ENCODE results near the gene POU2F2. TPM values are rescaled to one million over a fixed set of nuclear protein-coding genes. Genes with fewer than 3 reads are reported as not detected.

POU2F2 gene
- total RNA-seq, 2 experiments from 2014 or later = 19.6 to 22.9 TPM

- peaks cover 23% of the 10 kb centered on the region for H3K36me3 Mint-ChIP-seq (ENCODE audit: low read depth)
- no peaks in the 10 kb centered on the region for H3K9me3 Mint-ChIP-seq
- no peak overlapping the region for H3K4me3 Mint-ChIP-seq
- no peak overlapping the region for H3K27ac Mint-ChIP-seq
- ChIA-PET POLR2A (no interaction called here), CTCF (no interaction called here)
- no peaks in the 10 kb centered on the region for H3K27me3 Mint-ChIP-seq
- peaks cover 44% of the 10 kb centered on the region for H3K4me1 Mint-ChIP-seq
- no peak for DNase-seq
Observed at GRCh38 chr19:42078538-42079275, 53.5 kb downstream of the POU2F2 start.

- ChIA-PET CTCF (interaction anchor here (0.7 to 1.5 kb wide), 2 partner anchors 30 to 78 kb away, joined by 3 to 4 read pairs; no protein-coding TSS in a partner anchor), POLR2A (no interaction called here)
- peak overlapping the region; percentile 38 for H3K27ac Mint-ChIP-seq
- no peaks in the 10 kb centered on the region for H3K27me3 Mint-ChIP-seq
- peak overlapping the region; percentile 100 for H3K4me3 Mint-ChIP-seq
- H3K36me3 Mint-ChIP-seq (ENCODE audit: low read depth) = peaks cover 23% of the 10 kb centered on the region
- no peaks in the 10 kb centered on the region for H3K9me3 Mint-ChIP-seq
- H3K4me1 Mint-ChIP-seq = peaks cover 44% of the 10 kb centered on the region
- no peak for DNase-seq
Observed at GRCh38 chr19:42078058-42078457, 54.2 kb downstream of the POU2F2 start.

GRCh38 chr19:42076380-42076944 is 55.8 kb downstream of the POU2F2 start:
- CTCF ChIA-PET = interaction anchor here (0.6 to 1.5 kb wide), 3 partner anchors 32 to 1410 kb away, joined by 3 to 4 read pairs (median 4); no protein-coding TSS in a partner anchor
- DNase-seq = peak; percentile 53
- H3K27ac Mint-ChIP-seq = peak overlapping the region; percentile 90

GRCh38 chr19:42075616-42076379 is 56.4 kb downstream of the POU2F2 start, which contains the start of gene ZNF574:
Gene ZNF574, plus strand, starts transcription at chr19:42076166. Its CDS starts 2,441 bp downstream, at chr19:42078607.
- DNase-seq = peak; percentile 99
- Mint-ChIP-seq H3K27ac (peak within 1 kb of the TSS; percentile 99), H3K9me3 (no peaks in the 10 kb centered on the region), H3K36me3 (ENCODE audit: low read depth) (peaks cover 12% of the 10 kb centered on the region), H3K27me3 (peaks cover 2% of the 10 kb centered on the region), H3K4me3 (peak within 1 kb of the TSS; percentile 100), H3K4me1 (peaks cover 39% of the 10 kb centered on the region)
- POLR2A ChIA-PET = interaction anchor here (0.7 kb wide), 1 partner anchor 68 kb away, joined by 3 read pairs; no protein-coding TSS in a partner anchor
- CTCF ChIA-PET = interaction anchor here (0.5 to 0.9 kb wide), 3 partner anchors 41 to 122 kb away, joined by 3 to 8 read pairs (median 3); no protein-coding TSS in a partner anchor

More at GRCh38 chr19:42076380-42076944, 55.8 kb downstream of the POU2F2 start:
- Mint-ChIP-seq H3K9me3 (no peaks in the 10 kb centered on the region), H3K4me1 (peaks cover 43% of the 10 kb centered on the region), H3K36me3 (ENCODE audit: low read depth) (peaks cover 17% of the 10 kb centered on the region), H3K4me3 (peak overlapping the region; percentile 100), H3K27me3 (no peaks in the 10 kb centered on the region)
- POLR2A ChIA-PET = interaction anchor here (0.7 kb wide), 1 partner anchor 68 kb away, joined by 3 read pairs; no protein-coding TSS in a partner anchor

GRCh38 chr19:42075364-42075615 is 57.0 kb downstream of the POU2F2 start:
- CTCF ChIA-PET = no interaction called here

GRCh38 chr19:42074513-42075363 is 57.5 kb downstream of the POU2F2 start:
- Mint-ChIP-seq H3K27me3 (peaks cover 7% of the 10 kb centered on the region), H3K4me1 (peaks cover 39% of the 10 kb centered on the region), H3K27ac (peak overlapping the region; percentile 99), H3K36me3 (ENCODE audit: low read depth) (peaks cover 9% of the 10 kb centered on the region), H3K4me3 (peak overlapping the region; percentile 100), H3K9me3 (no peaks in the 10 kb centered on the region)
- POLR2A ChIA-PET = no interaction called here
- no peak for DNase-seq
- CTCF ChIA-PET = no interaction called here

More at GRCh38 chr19:42075364-42075615, 57.0 kb downstream of the POU2F2 start:
- H3K36me3 Mint-ChIP-seq (ENCODE audit: low read depth) = peaks cover 12% of the 10 kb centered on the region
- peak overlapping the region; percentile 99 for H3K27ac Mint-ChIP-seq
- POLR2A ChIA-PET = no interaction called here
- no peaks in the 10 kb centered on the region for H3K9me3 Mint-ChIP-seq
- H3K27me3 Mint-ChIP-seq = peaks cover 6% of the 10 kb centered on the region
- peaks cover 39% of the 10 kb centered on the region for H3K4me1 Mint-ChIP-seq
- peak overlapping the region; percentile 100 for H3K4me3 Mint-ChIP-seq
- DNase-seq = no peak

GRCh38 chr19:42071247-42071646 is 61.0 kb downstream of the POU2F2 start:
- Mint-ChIP-seq H3K27me3 (peaks cover 7% of the 10 kb centered on the region), H3K4me1 (peaks cover 16% of the 10 kb centered on the region), H3K9me3 (no peaks in the 10 kb centered on the region), H3K36me3 (ENCODE audit: low read depth) (peaks cover 2% of the 10 kb centered on the region), H3K4me3 (no peak overlapping the region), H3K27ac (no peak overlapping the region)
- CTCF ChIA-PET = no interaction called here
- no peak for DNase-seq
- POLR2A ChIA-PET = no interaction called here

- H3K27ac Mint-ChIP-seq = no peak within 1 kb of the TSS
- ChIA-PET POLR2A (no interaction called here), CTCF (no interaction called here)
- H3K4me3 Mint-ChIP-seq = no peak within 1 kb of the TSS
- peaks cover 7% of the 10 kb centered on the region for H3K27me3 Mint-ChIP-seq
- H3K36me3 Mint-ChIP-seq (ENCODE audit: low read depth) = no peaks in the 10 kb centered on the region
- no peaks in the 10 kb centered on the region for H3K9me3 Mint-ChIP-seq
- no peak for DNase-seq
- H3K4me1 Mint-ChIP-seq = peaks cover 7% of the 10 kb centered on the region
Observed at GRCh38 chr19:42069619-42070351, 62.5 kb downstream of the POU2F2 start, which contains the start of gene GRIK5. Gene GRIK5, minus strand, starts transcription at chr19:42070206. Its CDS starts 4,436 bp downstream, at chr19:42065770.

- no peak for DNase-seq
- Mint-ChIP-seq H3K27me3 (peaks cover 7% of the 10 kb centered on the region), H3K4me3 (no peak overlapping the region), H3K27ac (no peak overlapping the region), H3K9me3 (no peaks in the 10 kb centered on the region), H3K4me1 (peaks cover 3% of the 10 kb centered on the region), H3K36me3 (ENCODE audit: low read depth) (no peaks in the 10 kb centered on the region)
- ChIA-PET POLR2A (no interaction called here), CTCF (no interaction called here)
Observed at GRCh38 chr19:42068756-42069571, 63.3 kb downstream of the POU2F2 start.

- DNase-seq = no peak
- Mint-ChIP-seq H3K9me3 (no peaks in the 10 kb centered on the region), H3K36me3 (ENCODE audit: low read depth) (no peaks in the 10 kb centered on the region), H3K27ac (no peak overlapping the region), H3K27me3 (peaks cover 7% of the 10 kb centered on the region), H3K4me1 (peaks cover 3% of the 10 kb centered on the region), H3K4me3 (no peak overlapping the region)
- CTCF ChIA-PET = no interaction called here
- POLR2A ChIA-PET = no interaction called here
Observed at GRCh38 chr19:42068361-42068755, 63.9 kb downstream of the POU2F2 start.

GRCh38 chr19:42067315-42067888 is 64.8 kb downstream of the POU2F2 start:
- POLR2A ChIA-PET = no interaction called here
- no peaks in the 10 kb centered on the region for H3K9me3 Mint-ChIP-seq
- no peak overlapping the region for H3K27ac Mint-ChIP-seq
- H3K4me3 Mint-ChIP-seq = no peak overlapping the region
- CTCF ChIA-PET = interaction anchor here (0.9 kb wide), 1 partner anchor 15 kb away, joined by 4 read pairs; no protein-coding TSS in a partner anchor
- DNase-seq = no peak
- no peaks in the 10 kb centered on the region for H3K4me1 Mint-ChIP-seq
- H3K36me3 Mint-ChIP-seq (ENCODE audit: low read depth) = no peaks in the 10 kb centered on the region
- peaks cover 7% of the 10 kb centered on the region for H3K27me3 Mint-ChIP-seq
